Neural progenitor cell (in vitro differentiated cells): Measurements from ENCODE around the gene LPAR2.

Experiments used
- CTCF ChIP-seq: fragments of 200-600 bp; sonication (generic); IDR thresholded peaks from 2 replicates; pipeline ENCODE4 v1.5.1; 2017; ENCODE audit warnings: antibody characterized with exemption, mild to moderate bottlenecking
- EZH2 ChIP-seq: fragments of 200-600 bp; sonication (generic); IDR thresholded peaks from 2 replicates; pipeline ENCODE4 v1.6.1; 2017; ENCODE audit warnings: antibody characterized with exemption, mild to moderate bottlenecking, moderate library complexity
- EZH2phosphoT487 ChIP-seq: fragments of 200-600 bp; sonication (generic); IDR thresholded peaks from 2 replicates; pipeline ENCODE4 v1.6.1; 2017; ENCODE audit warnings: antibody characterized with exemption

- no peak for TF ChIP-seq CTCF
- no peak for TF ChIP-seq EZH2
- TF ChIP-seq EZH2phosphoT487, result no peak
Measured at GRCh38 chr19:19661141-19661674, 33.2 kb upstream of the LPAR2 start.
